ENCODE measurements around the gene RNASEL. TPM values are rescaled to one million over a fixed set of nuclear protein-coding genes. Genes with fewer than 3 reads are reported as not detected.
A peak's percentile ranks its signal among the peaks of the same experiment; 100 is the strongest.

The RNASEL gene
- total and polyA plus RNA-seq, 4 donors, result 1.3 to 3.9 (median 2.4) TPM

GRCh38 chr1:182589931-182590330 is 875 bp upstream of the RNASEL start:
- no peak overlapping the region for H3K9ac ChIP-seq (ENCODE audit: low read depth in 1 of 2, low read length in 2 of 2)
- DNase-seq (ENCODE audit: low spot score), result no peak
- no peak overlapping the region for H3K4me3 ChIP-seq (ENCODE audit: low read depth in 1 of 3, low read length in 3 of 3)
- H3K27ac ChIP-seq (ENCODE audit: low read depth in 1 of 2, low read length in 2 of 2), result no peak overlapping the region
- no peaks in the 10 kb centered on the region for H3K27me3 ChIP-seq (ENCODE audit: control insufficient read depth in 4 of 4, insufficient read depth in 4 of 4, low read length in 3 of 4)
- H3K9me3 ChIP-seq (ENCODE audit: control insufficient read depth in 4 of 4, low read length in 3 of 4), result no peaks in the 10 kb centered on the region
- 95% methylated on average over 5 of the region's 5 CpGs for whole genome bisulfite sequencing
- peaks cover 0 to 2% (median 0%) of the 10 kb centered on the region in 4 donors for H3K36me3 ChIP-seq (ENCODE audit: control insufficient read depth in 4 of 4, insufficient read depth in 3 of 4, low read depth in 1 of 4, low read length in 3 of 4)
- no peak for TF ChIP-seq NR2F2 (IDR thresholded peaks at IDR 0.05)
- TF ChIP-seq CTCF (IDR thresholded peaks at IDR 0.05; ENCODE audit: low read depth, low read length, missing input control), result no peak
- TF ChIP-seq FOXA2 (IDR thresholded peaks at IDR 0.05), result no peak
- no peak for TF ChIP-seq TAF1 (conservative IDR thresholded peaks at IDR 0.05)
- no peak for TF ChIP-seq GABPA (IDR thresholded peaks at IDR 0.05 in 1 of 2, conservative IDR thresholded peaks at IDR 0.05 in 1 of 2)
- no peak for TF ChIP-seq FOXA1 (IDR thresholded peaks at IDR 0.05)
- TF ChIP-seq ZBTB33 (IDR thresholded peaks at IDR 0.05), result no peak
- no peak for TF ChIP-seq YY1 (IDR thresholded peaks at IDR 0.05)
- H3K4me1 ChIP-seq (ENCODE audit: control insufficient read depth in 4 of 4, insufficient read depth in 4 of 4, low read length in 3 of 4), result peaks cover 0 to 12% (median 0%) of the 10 kb centered on the region in 4 donors

- Histone ChIP-seq H3K27me3 (ENCODE audit: control insufficient read depth in 4 of 4, insufficient read depth in 4 of 4, low read length in 3 of 4) (no peaks in the 10 kb centered on the region), H3K4me3 (ENCODE audit: low read depth in 1 of 3, low read length in 3 of 3) (no peak overlapping the region), H3K4me1 (ENCODE audit: control insufficient read depth in 4 of 4, insufficient read depth in 4 of 4, low read length in 3 of 4) (peaks cover 0 to 12% (median 0%) of the 10 kb centered on the region in 4 donors), H3K9me3 (ENCODE audit: control insufficient read depth in 4 of 4, low read length in 3 of 4) (no peaks in the 10 kb centered on the region), H3K36me3 (ENCODE audit: control insufficient read depth in 4 of 4, insufficient read depth in 3 of 4, low read depth in 1 of 4, low read length in 3 of 4) (peaks cover 0 to 2% (median 0%) of the 10 kb centered on the region in 4 donors), H3K9ac (ENCODE audit: low read depth in 1 of 2, low read length in 2 of 2) (no peak overlapping the region), H3K27ac (ENCODE audit: low read depth in 1 of 2, low read length in 2 of 2) (peak overlapping the region in 1 of 2 donors; percentile 74)
- 96% methylated on average over 3 of the region's 3 CpGs for WGBS
- TF ChIP-seq JUND (IDR thresholded peaks at IDR 0.05) (no peak), ZBTB33 (IDR thresholded peaks at IDR 0.05) (no peak), EGR1 (IDR thresholded peaks at IDR 0.05; ENCODE audit: low read depth in 2 of 2) (no peak), NR2F2 (IDR thresholded peaks at IDR 0.05) (no peak), SP1 (IDR thresholded peaks at IDR 0.05) (no peak), ATF3 (IDR thresholded peaks at IDR 0.05) (no peak), REST (IDR thresholded peaks at IDR 0.05) (no peak), TAF1 (conservative IDR thresholded peaks at IDR 0.05) (no peak), RAD21 (IDR thresholded peaks at IDR 0.05) (no peak), YY1 (IDR thresholded peaks at IDR 0.05) (no peak), HNF4A (conservative IDR thresholded peaks at IDR 0.05) (no peak), FOXA2 (IDR thresholded peaks at IDR 0.05) (no peak), HNF4G (IDR thresholded peaks at IDR 0.05) (no peak), GABPA (IDR thresholded peaks at IDR 0.05 in 1 of 2, conservative IDR thresholded peaks at IDR 0.05 in 1 of 2) (no peak), MAX (IDR thresholded peaks at IDR 0.05) (no peak), FOXA1 (IDR thresholded peaks at IDR 0.05) (no peak), CTCF (IDR thresholded peaks at IDR 0.05; ENCODE audit: low read depth, low read length, missing input control) (no peak), RXRA (IDR thresholded peaks at IDR 0.05) (no peak)
- no peak for DNase-seq (ENCODE audit: low spot score)
Measured at GRCh38 chr1:182589520-182589919, 464 bp upstream of the RNASEL start.

Measured in liver (tissue), 9 donors.